Measurements from ENCODE around the gene FBXL19.

Gene FBXL19

GRCh38 chr16:30957456-30958174, 34.2 kb downstream of the FBXL19 start, which contains the start of gene SETD1A (continued):
- TF ChIP-seq ZNF26 (tag by site-specific recombination; IDR thresholded peaks at IDR 0.05) (no peak), ELK4 (IDR thresholded peaks at IDR 0.05; ENCODE audit: borderline replicate concordance, low read depth, low read length) (no peak), ZBTB49 (tag by site-specific recombination; IDR thresholded peaks at IDR 0.05; ENCODE audit: low read depth) (no peak), ZBTB26 (tag by site-specific recombination; optimal IDR thresholded peaks at IDR 0.05) (peak; percentile 100), ATF2 (tag by site-specific recombination; IDR thresholded peaks at IDR 0.05; ENCODE audit: low read depth) (0 out of 2 replicates have a peak, but pooled peaks have one; percentile 21), ZBTB21 (tag by site-specific recombination; IDR thresholded peaks at IDR 0.05) (no peak; the same call in none of the 2 replicates), ZNF366 (tag by site-specific recombination; conservative IDR thresholded peaks at IDR 0.05) (peak; percentile 68), ZSCAN4 (tag by site-specific recombination; IDR thresholded peaks at IDR 0.05) (peak; percentile 60; the same call in 1 of the 2 replicates), ZSCAN16 (tag by site-specific recombination; IDR thresholded peaks at IDR 0.05) (peak; percentile 64; the same call in 1 of the 2 replicates), ZNF677 (tag by site-specific recombination; IDR thresholded peaks at IDR 0.05) (0 out of 2 replicates have a peak, but pooled peaks have one; percentile 52), ZBTB10 (tag by site-specific recombination; IDR thresholded peaks at IDR 0.05) (no peak), ZNF416 (tag by site-specific recombination; IDR thresholded peaks at IDR 0.05) (no peak), ZNF223 (tag by site-specific recombination; IDR thresholded peaks at IDR 0.05) (no peak), GLI2 (tag by site-specific recombination; IDR thresholded peaks at IDR 0.05; ENCODE audit: borderline replicate concordance, low read depth) (no peak), SALL2 (tag by site-specific recombination; IDR thresholded peaks at IDR 0.05; ENCODE audit: borderline replicate concordance) (peak; percentile 87; the same call in 1 of the 2 replicates), ZNF561 (tag by site-specific recombination; IDR thresholded peaks at IDR 0.05; ENCODE audit: borderline replicate concordance) (peak; percentile 98), RBAK (tag by site-specific recombination; IDR thresholded peaks at IDR 0.05) (no peak), ZNF488 (tag by site-specific recombination; IDR thresholded peaks at IDR 0.05) (0 out of 2 replicates have a peak, but pooled peaks have one; percentile 13), ZNF398 (tag by site-specific recombination; IDR thresholded peaks at IDR 0.05) (peak; percentile 77; the same call in 1 of the 2 replicates), ZNF530 (tag by site-specific recombination; IDR thresholded peaks at IDR 0.05; ENCODE audit: low read depth) (no peak), ZNF274 (IDR thresholded peaks at IDR 0.05; ENCODE audit: low read length) (no peak), ZNF274 (tag by site-specific recombination; IDR thresholded peaks at IDR 0.05; ENCODE audit: borderline replicate concordance) (no peak)
